Measurements from ENCODE around the gene AFF3. TPM values are rescaled to one million over a fixed set of nuclear protein-coding genes. Genes with fewer than 3 reads are reported as not detected.

Gene AFF3
- total and polyA plus RNA-seq, 2 experiments from 2014 or later: 7.3 to 7.8 TPM

- H2AFZ ChIP-seq: no peak overlapping the region
- no peak for DNase-seq (ENCODE audit: low spot score)
- no peaks in the 10 kb centered on the region for H3K36me3 ChIP-seq (replicated peaks; ENCODE audit: insufficient read depth, low read depth)
- no peaks in the 10 kb centered on the region for H3K9me2 ChIP-seq (replicated peaks; ENCODE audit: insufficient read depth)
- WGBS (ENCODE audit: low lambda C conversion rate, missing lambda C conversion rate): 96% methylated on average over 2 of the region's 2 CpGs
- peaks cover 4% of the 10 kb centered on the region for H3K9me3 ChIP-seq (ENCODE audit: low read depth)
- H3K4me3 ChIP-seq: no peak overlapping the region
- no peaks in the 10 kb centered on the region for H4K20me1 ChIP-seq (ENCODE audit: insufficient read depth, poor library complexity, severe bottlenecking)
- H3K4me2 ChIP-seq: no peak overlapping the region
- H3K27me3 ChIP-seq: no peaks in the 10 kb centered on the region
- no peak overlapping the region for H3K27ac ChIP-seq
- H3K4me1 ChIP-seq (ENCODE audit: insufficient read depth): no peaks in the 10 kb centered on the region
- TF ChIP-seq CTCF (IDR thresholded peaks at IDR 0.05; ENCODE audit: poor library complexity) (no peak), EZH2phosphoT487 (IDR thresholded peaks at IDR 0.05; ENCODE audit: low read depth, severe bottlenecking, unreplicated experiment) (no peak), EZH2 (IDR thresholded peaks at IDR 0.05; ENCODE audit: borderline replicate concordance) (no peak)
- H3K79me2 ChIP-seq: no peaks in the 10 kb centered on the region
Observed at GRCh38 chr2:99852956-99853355, 289.4 kb downstream of the AFF3 start.

- peaks cover 4% of the 10 kb centered on the region for H3K9me3 ChIP-seq (ENCODE audit: low read depth)
- no peaks in the 10 kb centered on the region for H3K79me2 ChIP-seq
- no peak overlapping the region for H3K4me2 ChIP-seq
- DNase-seq (ENCODE audit: low spot score): no peak
- H3K27ac ChIP-seq: no peak overlapping the region
- no peaks in the 10 kb centered on the region for H3K9me2 ChIP-seq (replicated peaks; ENCODE audit: insufficient read depth)
- H4K20me1 ChIP-seq (ENCODE audit: insufficient read depth, poor library complexity, severe bottlenecking): no peaks in the 10 kb centered on the region
- H3K27me3 ChIP-seq: no peaks in the 10 kb centered on the region
- H3K36me3 ChIP-seq (replicated peaks; ENCODE audit: insufficient read depth, low read depth): no peaks in the 10 kb centered on the region
- no peak overlapping the region for H2AFZ ChIP-seq
- 83% methylated on average over 6 of the region's 6 CpGs for WGBS (ENCODE audit: low lambda C conversion rate, missing lambda C conversion rate)
- H3K4me1 ChIP-seq (ENCODE audit: insufficient read depth): no peaks in the 10 kb centered on the region
- no peak for TF ChIP-seq EZH2 (IDR thresholded peaks at IDR 0.05; ENCODE audit: borderline replicate concordance)
- TF ChIP-seq EZH2phosphoT487 (IDR thresholded peaks at IDR 0.05; ENCODE audit: low read depth, severe bottlenecking, unreplicated experiment): no peak
- TF ChIP-seq CTCF (IDR thresholded peaks at IDR 0.05; ENCODE audit: poor library complexity): no peak
- H3K4me3 ChIP-seq: no peak overlapping the region
Observed at GRCh38 chr2:99852376-99852934, 289.9 kb downstream of the AFF3 start.

GRCh38 chr2:99851811-99852210 is 290.6 kb downstream of the AFF3 start:
- Histone ChIP-seq H3K36me3 (replicated peaks; ENCODE audit: insufficient read depth, low read depth) (no peaks in the 10 kb centered on the region), H2AFZ (no peak overlapping the region), H3K4me2 (no peak overlapping the region), H3K27ac (no peak overlapping the region), H3K4me3 (no peak overlapping the region), H3K79me2 (no peaks in the 10 kb centered on the region), H3K27me3 (no peaks in the 10 kb centered on the region), H4K20me1 (ENCODE audit: insufficient read depth, poor library complexity, severe bottlenecking) (no peaks in the 10 kb centered on the region), H3K9me2 (replicated peaks; ENCODE audit: insufficient read depth) (no peaks in the 10 kb centered on the region), H3K9me3 (ENCODE audit: low read depth) (peaks cover 4% of the 10 kb centered on the region), H3K4me1 (ENCODE audit: insufficient read depth) (no peaks in the 10 kb centered on the region)
- no peak for DNase-seq (ENCODE audit: low spot score)
- 85% methylated on average over 4 of the region's 4 CpGs for WGBS (ENCODE audit: low lambda C conversion rate, missing lambda C conversion rate)
- TF ChIP-seq EZH2 (IDR thresholded peaks at IDR 0.05; ENCODE audit: borderline replicate concordance): no peak
- no peak for TF ChIP-seq EZH2phosphoT487 (IDR thresholded peaks at IDR 0.05; ENCODE audit: low read depth, severe bottlenecking, unreplicated experiment)
- TF ChIP-seq CTCF (IDR thresholded peaks at IDR 0.05; ENCODE audit: poor library complexity): no peak

All from hepatocyte (in vitro differentiated cells).